ENCODE measurements around the gene SGSM1. TPM values are rescaled to one million over a fixed set of nuclear protein-coding genes. Genes with fewer than 3 reads are reported as not detected.
"Not testable (repeated sequence)": the region's sequence is repeated elsewhere in the genome, so short reads cannot be mapped to it uniquely, and the experiment has no call there.

Gene SGSM1
- total RNA-seq, 1 donor from 2014 or later: 0.18 TPM

DNA sequence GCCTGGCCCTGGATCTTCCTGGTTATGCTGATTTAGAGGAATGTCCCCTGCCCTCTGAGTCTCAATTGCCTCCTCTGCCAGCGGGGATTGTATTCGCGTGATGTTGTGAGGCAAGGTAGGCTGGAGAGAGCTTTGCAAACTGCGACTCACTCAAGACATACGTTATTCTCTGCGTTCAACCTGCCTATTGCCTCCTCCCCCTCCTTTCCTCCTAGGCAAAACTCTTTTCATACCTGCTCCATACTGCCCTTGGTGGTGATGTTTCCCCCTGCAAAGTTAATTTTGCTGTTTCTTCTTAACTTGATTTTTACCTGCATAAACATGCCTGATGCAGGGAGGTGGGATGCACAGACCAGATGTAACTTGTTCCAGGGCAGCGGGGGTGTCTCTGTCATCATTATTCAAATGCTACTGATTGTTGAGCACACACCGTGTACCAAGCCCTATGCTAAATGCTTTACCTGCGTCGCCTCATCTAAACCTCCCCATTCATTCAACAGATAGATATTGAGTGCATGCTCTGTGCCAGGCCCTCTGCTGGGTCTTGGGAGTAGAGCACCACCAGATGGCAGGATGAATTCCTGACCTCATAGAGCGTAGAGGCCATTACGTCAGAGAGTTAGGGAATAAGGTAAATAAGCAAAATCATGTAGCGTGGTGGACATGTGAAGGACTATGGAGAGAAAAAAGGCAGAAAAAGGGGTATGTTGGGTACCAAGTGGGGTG, 29.0 kb downstream of the SGSM1 start:
- peak; percentile 76 for ATAC-seq
- DNase-seq (ENCODE audit: low spot score): no peak

- DNase-seq (ENCODE audit: low spot score) (no peak), ATAC-seq (peak; percentile 19)
Observed at GRCh38 chr22:24836282-24836681, 30.3 kb downstream of the SGSM1 start.

DNA sequence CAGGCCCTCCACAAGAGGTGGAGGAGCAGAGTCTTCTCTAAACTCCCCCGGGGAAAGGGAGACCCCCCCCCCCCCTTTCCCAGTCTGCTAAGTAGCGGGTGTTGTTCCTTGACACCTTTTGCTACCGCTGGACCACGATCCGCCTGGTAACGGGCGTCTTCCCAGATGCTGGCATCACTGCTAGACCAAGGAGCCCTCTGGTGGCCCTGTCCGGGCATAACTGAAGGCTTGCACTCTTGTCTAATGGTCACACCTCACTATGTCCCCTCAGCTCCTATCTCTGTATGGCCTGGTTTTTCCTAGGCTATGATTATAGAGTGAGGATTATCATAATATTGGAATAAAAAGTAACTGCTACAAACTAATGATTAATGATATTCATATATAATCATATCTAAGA, 31.5 kb downstream of the SGSM1 start:
- not testable (repeated sequence) for ATAC-seq; DNase-seq (ENCODE audit: low spot score)

- no peak for DNase-seq (ENCODE audit: low spot score)
- ATAC-seq: no peak
Observed at GRCh38 chr22:24841261-24841660, 35.2 kb downstream of the SGSM1 start.

GRCh38 chr22:24843048-24843447, 37.0 kb downstream of the SGSM1 start:
- ATAC-seq: no peak
- DNase-seq (ENCODE audit: low spot score): no peak

DNA sequence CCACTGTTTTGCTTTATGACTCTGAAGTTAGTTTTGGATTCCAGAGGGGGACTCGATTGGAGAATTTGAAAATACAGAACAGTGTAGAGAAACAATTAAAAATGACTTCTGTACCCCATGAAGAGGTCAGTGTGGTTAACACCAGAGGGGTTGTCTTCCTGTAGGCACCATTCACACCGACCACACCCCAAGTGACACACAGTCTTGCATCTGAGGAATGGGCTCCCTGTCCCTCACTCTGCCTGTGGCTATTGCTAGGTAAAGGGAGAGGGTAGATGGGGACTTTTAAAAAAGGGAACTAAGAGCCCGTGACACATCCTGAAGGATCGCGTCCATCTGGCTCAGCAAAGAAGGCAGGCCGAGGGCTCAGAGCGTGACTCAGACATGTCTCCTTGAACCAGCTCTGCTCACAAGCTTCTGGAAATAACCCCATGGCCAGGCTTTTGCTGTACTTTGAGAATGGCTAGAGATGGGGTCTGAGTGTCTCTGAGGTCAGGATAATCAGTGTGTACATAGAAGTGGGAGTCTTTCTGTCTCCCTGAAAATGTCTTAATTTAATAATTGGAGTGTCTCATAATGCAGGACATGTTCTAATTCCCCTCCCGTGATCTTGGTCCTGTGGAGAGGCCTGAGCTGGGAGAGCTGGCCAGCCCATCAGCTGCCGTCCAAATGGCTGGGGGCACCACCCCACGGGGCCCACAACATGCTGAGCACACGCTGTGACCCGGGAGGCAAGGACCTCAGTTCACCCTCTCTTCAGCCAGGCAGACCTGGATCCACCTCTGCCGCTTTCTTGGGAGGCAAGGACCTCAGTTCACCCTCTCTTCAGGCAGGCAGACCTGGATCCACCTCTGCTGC, 39.3 kb downstream of the SGSM1 start:
- no peak for ATAC-seq
- DNase-seq (ENCODE audit: low spot score): no peak

- DNase-seq (ENCODE audit: low spot score): no peak
- no peak for ATAC-seq
Observed at GRCh38 chr22:24847490-24847889, 41.5 kb downstream of the SGSM1 start.

- DNase-seq (ENCODE audit: low spot score) (no peak), ATAC-seq (no peak)
Observed at GRCh38 chr22:24848559-24849168, 42.7 kb downstream of the SGSM1 start.

- DNase-seq (ENCODE audit: low spot score) (no peak), ATAC-seq (no peak)
Observed at GRCh38 chr22:24855794-24856193, 49.8 kb downstream of the SGSM1 start.

DNA sequence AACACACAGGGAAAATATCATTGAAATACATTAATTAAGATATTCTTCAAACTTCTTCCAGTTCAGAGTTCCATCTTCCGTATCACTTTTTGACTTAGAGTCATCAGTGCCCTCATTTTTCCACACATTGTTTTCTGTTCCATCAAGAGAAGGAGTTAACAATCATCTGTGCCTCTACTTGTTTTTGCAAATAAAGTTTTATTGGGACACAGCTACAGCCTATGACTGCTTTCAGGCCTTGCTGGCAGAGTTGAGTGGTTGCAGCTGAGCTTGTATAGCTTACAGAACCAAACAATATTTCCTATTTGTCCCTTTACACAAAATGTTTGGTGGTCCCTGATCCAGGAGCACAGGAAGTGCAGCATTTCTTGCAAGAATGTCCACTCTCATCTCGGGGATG, 51.6 kb downstream of the SGSM1 start:
- no peak for DNase-seq (ENCODE audit: low spot score)
- no peak for ATAC-seq

DNA sequence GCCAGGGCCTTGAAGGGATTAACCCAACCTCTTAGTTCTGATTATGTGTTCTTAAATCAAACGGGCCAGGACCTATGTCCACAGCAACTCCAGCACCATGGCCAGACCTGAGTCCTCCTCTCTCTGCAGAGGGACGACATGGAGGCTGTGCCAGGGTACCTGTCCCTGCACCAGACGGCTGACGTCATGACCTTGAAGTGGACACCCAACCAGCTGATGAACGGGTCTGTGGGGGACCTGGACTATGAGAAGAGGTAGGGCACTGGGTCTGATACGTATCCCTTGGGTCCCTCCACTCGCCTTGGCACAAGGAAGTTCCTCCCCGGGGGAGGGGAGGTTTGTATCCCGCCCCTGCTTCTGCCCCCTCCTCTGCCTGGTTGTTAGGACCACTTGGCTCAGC, 53.6 kb downstream of the SGSM1 start:
- ATAC-seq (no peak), DNase-seq (ENCODE audit: low spot score) (no peak)

DNA sequence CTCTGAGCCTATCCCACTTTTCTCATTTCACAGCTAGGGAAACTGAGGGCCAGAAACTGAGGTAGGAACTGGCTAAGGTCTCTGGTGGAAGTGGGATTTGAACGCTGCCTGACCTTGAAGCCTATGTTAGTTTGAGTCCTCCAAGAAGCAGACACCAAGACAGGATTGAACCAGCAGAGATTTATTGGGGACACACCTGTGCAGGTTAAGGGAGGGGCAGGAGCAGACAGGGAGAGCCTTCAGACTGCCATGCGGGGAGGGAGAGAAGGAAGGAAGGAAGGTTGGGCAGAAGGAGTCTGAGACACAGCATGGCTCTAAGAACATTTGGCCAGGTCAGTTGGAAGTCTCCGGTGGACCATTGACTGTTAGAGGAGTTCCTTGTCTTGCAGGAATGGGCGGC, 59.5 kb downstream of the SGSM1 start:
- ATAC-seq: no peak

DNA sequence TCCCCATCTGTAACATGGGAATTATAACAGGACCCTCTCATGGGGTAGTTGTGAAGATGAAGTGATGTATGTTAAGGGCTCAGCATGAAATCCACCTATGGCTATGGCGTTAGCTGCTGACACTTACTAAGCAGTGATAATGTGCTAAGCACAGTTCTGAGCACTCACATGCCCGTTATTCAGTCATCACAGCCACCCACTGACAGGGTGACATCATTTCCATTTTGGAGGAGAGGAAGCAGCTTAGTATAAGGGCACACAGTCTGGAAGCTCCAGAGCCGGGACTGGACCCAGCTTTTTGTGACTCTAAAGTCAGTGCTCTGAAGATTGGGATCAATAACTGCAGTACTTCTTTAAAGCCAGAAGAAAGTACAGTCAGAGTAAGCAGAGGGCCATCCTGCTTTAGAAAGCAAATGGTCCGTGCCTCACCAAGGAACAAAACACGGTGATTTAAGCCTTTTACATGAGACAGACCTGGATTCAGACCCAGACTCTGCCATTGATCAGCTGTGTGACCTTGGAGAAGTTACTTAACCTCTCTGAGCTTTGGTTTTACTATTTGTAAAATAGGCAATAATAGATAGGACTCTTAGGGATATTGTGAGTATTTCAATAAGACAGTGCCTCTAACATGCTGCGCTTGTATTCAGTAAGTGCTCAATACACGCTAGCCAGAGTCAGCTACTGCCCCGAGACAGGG, 61.5 kb downstream of the SGSM1 start:
- DNase-seq (ENCODE audit: low spot score): no peak
- no peak for ATAC-seq

More for the DNA sequence above, 59.5 kb downstream of the SGSM1 start:
- no peak for DNase-seq (ENCODE audit: low spot score)

- ATAC-seq (no peak), DNase-seq (ENCODE audit: low spot score) (no peak)
Observed at GRCh38 chr22:24868979-24869378, 63.0 kb downstream of the SGSM1 start.

GRCh38 chr22:24871611-24872205, 65.7 kb downstream of the SGSM1 start:
- no peak for ATAC-seq
- DNase-seq (ENCODE audit: low spot score): no peak

- DNase-seq (ENCODE audit: low spot score): no peak
- no peak for ATAC-seq
Observed at GRCh38 chr22:24873226-24873625, 67.2 kb downstream of the SGSM1 start.

GRCh38 chr22:24875862-24876506, 70.0 kb downstream of the SGSM1 start:
- no peak for DNase-seq (ENCODE audit: low spot score)
- no peak for ATAC-seq

DNA sequence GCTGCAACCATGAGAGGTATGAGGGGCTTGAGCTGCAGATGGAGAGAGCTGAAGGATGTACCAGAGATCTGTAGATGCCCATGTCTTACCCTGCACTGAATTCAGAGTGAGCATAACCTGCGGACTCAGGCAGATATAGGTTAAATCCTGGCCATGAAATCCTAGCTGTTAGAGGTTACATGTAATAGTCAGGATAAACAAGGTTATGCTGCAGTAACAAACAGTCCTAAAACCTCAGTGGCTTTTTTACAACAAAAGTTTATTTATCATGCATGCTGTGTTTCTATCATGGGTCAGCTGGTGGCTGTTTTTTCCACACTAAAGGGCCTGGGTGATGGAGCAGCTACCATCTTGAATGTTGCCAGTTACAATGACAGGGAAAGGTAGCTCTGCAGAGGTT, 70.7 kb downstream of the SGSM1 start:
- DNase-seq (ENCODE audit: low spot score): no peak
- ATAC-seq: no peak

GRCh38 chr22:24878969-24879368, 73.0 kb downstream of the SGSM1 start:
- no peak for ATAC-seq
- DNase-seq (ENCODE audit: low spot score): no peak

DNA sequence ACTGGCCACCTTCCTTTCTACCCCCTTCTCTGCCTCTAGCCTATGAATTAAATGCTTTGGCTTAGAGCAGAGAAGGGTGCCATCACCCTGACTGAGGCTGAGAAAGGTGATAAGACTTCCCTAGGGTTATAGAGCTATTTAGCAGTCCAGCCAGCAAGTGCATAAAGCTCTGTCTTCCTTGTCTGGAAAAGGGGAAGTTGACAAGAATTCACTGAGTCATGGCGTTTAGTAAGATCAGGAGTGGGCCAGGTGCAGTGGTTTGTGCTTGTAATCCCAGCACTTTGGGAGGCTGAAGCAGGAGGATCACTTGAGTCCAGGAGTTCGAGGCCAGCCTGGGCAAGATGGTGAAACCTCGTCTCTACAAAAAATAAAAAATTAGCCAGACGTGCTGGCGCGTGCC, 77.4 kb downstream of the SGSM1 start:
- no peak for ATAC-seq
- DNase-seq (ENCODE audit: low spot score): no peak

Measured in left lobe of liver (tissue), 2 donors.